A673 (cell line): ENCODE measurements around the gene KLK5.

Source experiments
- EZH2 ChIP-seq: fragments of 200-600 bp; sonication (generic); IDR thresholded peaks from 2 replicates; pipeline ENCODE4 v1.6.1; 2017; ENCODE audit warnings: borderline replicate concordance, low read depth, mild to moderate bottlenecking, mixed read lengths, antibody characterized with exemption, low read length; ENCODE audit not compliant: poor library complexity, severe bottlenecking
- TF ChIP-seq, protein P1 (sequence below): fragments of 300-800, 200-600 bp; sonication (generic); conservative IDR thresholded peaks from 2 replicates; pipeline ENCODE4 v1.5.1; 2017; ENCODE audit warnings: low read depth, mild to moderate bottlenecking, antibody characterized with exemption, low read length, moderate library complexity, mixed read lengths

DNA sequence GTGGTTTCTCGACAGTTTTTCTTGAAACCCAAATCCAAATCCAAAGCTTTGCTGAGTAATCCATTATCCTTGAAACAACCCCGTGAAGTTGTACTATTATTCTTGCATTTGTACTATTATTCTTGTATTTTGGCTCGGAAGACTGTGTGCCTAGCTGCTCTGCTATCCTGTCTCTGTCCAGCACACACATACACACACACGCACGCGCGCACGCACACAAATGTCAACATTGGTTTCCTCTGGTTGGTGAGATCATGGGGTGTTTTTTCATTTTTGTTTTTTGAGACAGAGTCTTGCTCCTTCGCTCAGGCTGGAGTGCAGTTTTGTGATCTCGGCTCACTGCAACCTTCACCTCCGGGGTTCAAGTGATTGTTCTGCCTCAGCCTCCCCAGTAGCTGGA lies 26.7 kb downstream of the KLK5 start:
- TF ChIP-seq, protein P1, sequence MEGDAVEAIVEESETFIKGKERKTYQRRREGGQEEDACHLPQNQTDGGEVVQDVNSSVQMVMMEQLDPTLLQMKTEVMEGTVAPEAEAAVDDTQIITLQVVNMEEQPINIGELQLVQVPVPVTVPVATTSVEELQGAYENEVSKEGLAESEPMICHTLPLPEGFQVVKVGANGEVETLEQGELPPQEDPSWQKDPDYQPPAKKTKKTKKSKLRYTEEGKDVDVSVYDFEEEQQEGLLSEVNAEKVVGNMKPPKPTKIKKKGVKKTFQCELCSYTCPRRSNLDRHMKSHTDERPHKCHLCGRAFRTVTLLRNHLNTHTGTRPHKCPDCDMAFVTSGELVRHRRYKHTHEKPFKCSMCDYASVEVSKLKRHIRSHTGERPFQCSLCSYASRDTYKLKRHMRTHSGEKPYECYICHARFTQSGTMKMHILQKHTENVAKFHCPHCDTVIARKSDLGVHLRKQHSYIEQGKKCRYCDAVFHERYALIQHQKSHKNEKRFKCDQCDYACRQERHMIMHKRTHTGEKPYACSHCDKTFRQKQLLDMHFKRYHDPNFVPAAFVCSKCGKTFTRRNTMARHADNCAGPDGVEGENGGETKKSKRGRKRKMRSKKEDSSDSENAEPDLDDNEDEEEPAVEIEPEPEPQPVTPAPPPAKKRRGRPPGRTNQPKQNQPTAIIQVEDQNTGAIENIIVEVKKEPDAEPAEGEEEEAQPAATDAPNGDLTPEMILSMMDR: no peak
- TF ChIP-seq EZH2: no peak
